Stimulated activated CD8-positive, alpha-beta memory T cell treated with anti-CD3 and anti-CD28 coated beads, Interleukin-4, amount 100 ng/mL, for 48 hours (primary cell): ENCODE results near the gene KIAA2012.

ENCODE experiments used
- DNase-seq: peaks from one replicate; pipeline ENCODE4 v3.0.0-alpha.2; 2020

Gene KIAA2012

GRCh38 chr2:202072737-202073401 lies at the start of gene KIAA2012:
TSS of gene KIAA2012 (plus strand) at chr2:202073255. CDS start at chr2:202073628, 373 bp downstream.
- no peak for DNase-seq

GRCh38 chr2:202023904-202024266 lies 49.2 kb upstream of the KIAA2012 start:
- no peak for DNase-seq

GRCh38 chr2:202024871-202025270 lies 48.2 kb upstream of the KIAA2012 start:
- DNase-seq, result no peak

- DNase-seq, result no peak
Observed at GRCh38 chr2:202025816-202026215, 47.2 kb upstream of the KIAA2012 start.

- DNase-seq, result no peak
Observed at GRCh38 chr2:202026507-202026906, 46.5 kb upstream of the KIAA2012 start.

- no peak for DNase-seq
Observed at GRCh38 chr2:202030691-202031090, 42.4 kb upstream of the KIAA2012 start.

- no peak for DNase-seq
Observed at GRCh38 chr2:202031246-202031951, 41.7 kb upstream of the KIAA2012 start.

GRCh38 chr2:202032846-202033316 lies 40.2 kb upstream of the KIAA2012 start:
- DNase-seq, result peak; percentile 49

GRCh38 chr2:202033317-202034248 lies 39.5 kb upstream of the KIAA2012 start, which contains the start of gene FZD7:
TSS of gene FZD7 (plus strand) at chr2:202033855. CDS start at chr2:202034648, 793 bp downstream.
- peak; percentile 88 for DNase-seq

- DNase-seq, result peak; percentile 46
Observed at GRCh38 chr2:202034249-202035088, 38.6 kb upstream of the KIAA2012 start.

GRCh38 chr2:202035089-202035940 lies 37.7 kb upstream of the KIAA2012 start:
- DNase-seq, result peak; percentile 59

- no peak for DNase-seq
Observed at GRCh38 chr2:202035941-202036372, 37.1 kb upstream of the KIAA2012 start.

GRCh38 chr2:202036601-202037037 lies 36.4 kb upstream of the KIAA2012 start:
- no peak for DNase-seq

GRCh38 chr2:202037086-202037485 lies 36.0 kb upstream of the KIAA2012 start:
- no peak for DNase-seq

- no peak for DNase-seq
Observed at GRCh38 chr2:202038471-202039277, 34.4 kb upstream of the KIAA2012 start.

- no peak for DNase-seq
Observed at GRCh38 chr2:202039278-202040078, 33.6 kb upstream of the KIAA2012 start.

- DNase-seq, result no peak
Observed at GRCh38 chr2:202040079-202040844, 32.8 kb upstream of the KIAA2012 start.

- DNase-seq, result no peak
Observed at GRCh38 chr2:202042444-202042843, 30.6 kb upstream of the KIAA2012 start.
